H1 (cell line): ENCODE results near the gene MGAT5B. TPM values are rescaled to one million over a fixed set of nuclear protein-coding genes. Genes with fewer than 3 reads are reported as not detected.

Experiments
- CTCF ChIA-PET: fragments of 300-600 bp; sonication (Branson Sonifier 250); formaldehyde crosslinking; loops from one replicate; lab custom pipeline; 2021; ENCODE audit not compliant: partially characterized antibody; lab: Charles Lee
- POLR2A ChIA-PET: fragments of 300-600 bp; sonication (Branson Sonifier 250); formaldehyde crosslinking; loops from one replicate; lab custom pipeline; 2021; ENCODE audit warnings: inconsistent platforms; ENCODE audit not compliant: partially characterized antibody; lab: Charles Lee
- DNase-seq, 2 experiments: peaks; one replicate each; pipeline versions ENCODE4 v3.0.0 to v3.0.0-alpha.2; 2010 to 2022; ENCODE audit warnings: low spot score in 2 of 2, low read depth in 1 of 2, mixed read lengths in 1 of 2
- FAIRE-seq: peaks from 2 replicates; lab custom pipeline; 2011; peaks lifted over from hg19 to GRCh38; lab: Jason Lieb, UNC
- H2AFZ ChIP-seq: 2 replicates; pipeline ENCODE4 v1.8.1; 2012; ENCODE audit warnings: low read length, inconsistent platforms
- H2AK5ac ChIP-seq: 2 replicates; pipeline ENCODE4 v1.6.1; 2013; ENCODE audit warnings: low read depth, low read length
- H2BK120ac ChIP-seq: replicated peaks from 2 replicates; pipeline ENCODE3; 2013; ENCODE audit warnings: low read depth, low read length, inconsistent platforms
- H2BK12ac ChIP-seq: 2 replicates; pipeline ENCODE4 v1.6.1; 2013; ENCODE audit warnings: low read depth, low read length
- H2BK15ac ChIP-seq: 2 replicates; pipeline ENCODE4 v1.6.1; 2013; ENCODE audit warnings: low read length
- H2BK20ac ChIP-seq: 2 replicates; pipeline ENCODE4 v1.6.1; 2013; ENCODE audit warnings: low read length
- H2BK5ac ChIP-seq: 2 replicates; pipeline ENCODE4 v1.6.1; 2013; ENCODE audit warnings: low read depth, low read length
- H3K14ac ChIP-seq: 2 replicates; pipeline ENCODE4 v1.6.1; 2013; ENCODE audit warnings: inconsistent platforms; ENCODE audit not compliant: insufficient read length
- H3K18ac ChIP-seq: 2 replicates; pipeline ENCODE4 v1.6.1; 2013; ENCODE audit warnings: low read length; ENCODE audit errors: extremely low read depth
- H3K23ac ChIP-seq: 2 replicates; pipeline ENCODE4 v1.6.1; 2013; ENCODE audit warnings: inconsistent platforms; ENCODE audit not compliant: insufficient read length
- H3K23me2 ChIP-seq: 2 replicates; pipeline ENCODE4 v1.6.1; 2013; ENCODE audit warnings: low read depth, low read length
- H3K27ac ChIP-seq: 2 replicates; pipeline ENCODE4 v1.6.1; 2011; ENCODE audit warnings: low read depth, low read length, inconsistent platforms
- H3K27me3 ChIP-seq, 4 experiments: replicated peaks in 1 of 4; 1 replicate in 1 of 4; 2 replicates in 3 of 4; pipeline versions ENCODE4 v1.6.1 to v1.8.1; 2011 to 2013; ENCODE audit warnings: low read length in 3 of 4, mild to moderate bottlenecking in 3 of 4, inconsistent platforms in 2 of 4, mixed read lengths in 2 of 4, moderate library complexity in 1 of 4; ENCODE audit not compliant: control insufficient read depth in 3 of 4, insufficient read depth in 3 of 4; ENCODE audit errors: extremely low read depth in 1 of 4
- H3K36me3 ChIP-seq, 4 experiments: 2 replicates each; pipeline versions ENCODE4 v1.6.1 to v1.8.1; 2011 to 2013; ENCODE audit warnings: mild to moderate bottlenecking in 4 of 4, low read length in 3 of 4, moderate library complexity in 2 of 4, control low read depth in 1 of 4, inconsistent platforms in 1 of 4; ENCODE audit not compliant: insufficient read depth in 4 of 4, control insufficient read depth in 2 of 4
- H3K4ac ChIP-seq: replicated peaks from 2 replicates; pipeline ENCODE3; 2013; ENCODE audit warnings: low read length, low read depth, mixed read lengths, inconsistent platforms; ENCODE audit not compliant: insufficient read length
- H3K4me1 ChIP-seq, 4 experiments: replicated peaks in 1 of 4; 1 replicate in 1 of 4; 2 replicates in 3 of 4; pipeline versions ENCODE4 v1.6.1 to v1.8.1; 2011 to 2013; ENCODE audit warnings: low read length in 3 of 4, inconsistent platforms in 2 of 4, mixed read lengths in 1 of 4; ENCODE audit not compliant: insufficient read depth in 4 of 4, control insufficient read depth in 3 of 4
- H3K4me2 ChIP-seq, 2 experiments: 2 replicates each; pipeline versions ENCODE4 v1.6.1 to v1.8.1; 2011 to 2013; ENCODE audit warnings: low read depth in 2 of 2, low read length in 2 of 2, control low read depth in 1 of 2, inconsistent platforms in 1 of 2, mild to moderate bottlenecking in 1 of 2; ENCODE audit not compliant: insufficient read depth in 1 of 2
- H3K4me3 ChIP-seq, 4 experiments: fragments of 200-600, 300-600 bp in 1 of 4; sonication (generic), shearing (Covaris generic), sonication (Bioruptor Twin) in 1 of 4; 2 replicates each; pipeline versions ENCODE4 v1.5.1 to v1.8.1; 2011 to 2016; ENCODE audit warnings: low read length in 4 of 4, low read depth in 3 of 4, control low read depth in 2 of 4, inconsistent platforms in 2 of 4, mild to moderate bottlenecking in 2 of 4, mixed read lengths in 1 of 4, moderate library complexity in 1 of 4; ENCODE audit not compliant: insufficient read depth in 2 of 4; ENCODE audit errors: extremely low read depth in 1 of 4
- H3K56ac ChIP-seq: replicated peaks from 2 replicates; pipeline ENCODE3; 2013; ENCODE audit warnings: low read depth, mild to moderate bottlenecking, mixed read lengths, low read length, inconsistent platforms; ENCODE audit not compliant: insufficient read length
- H3K79me1 ChIP-seq: 2 replicates; pipeline ENCODE4 v1.6.1; 2013; ENCODE audit warnings: low read depth, low read length, control low read depth
- H3K79me2 ChIP-seq, 2 experiments: 2 replicates each; pipeline versions ENCODE4 v1.6.1 to v1.8.1; 2012 to 2013; ENCODE audit warnings: low read length in 2 of 2, mild to moderate bottlenecking in 2 of 2, inconsistent platforms in 1 of 2; ENCODE audit not compliant: insufficient read depth in 2 of 2, control insufficient read depth in 1 of 2
- H3K9ac ChIP-seq, 4 experiments: replicated peaks in 1 of 4; 1 replicate in 1 of 4; 2 replicates in 3 of 4; pipeline versions ENCODE4 v1.6.1 to v1.8.1; 2011 to 2013; ENCODE audit warnings: low read depth in 3 of 4, low read length in 3 of 4, control low read depth in 2 of 4, mild to moderate bottlenecking in 2 of 4, moderate library complexity in 2 of 4, inconsistent platforms in 1 of 4; ENCODE audit errors: extremely low read depth in 1 of 4
- H3K9me3 ChIP-seq, 2 experiments: 2 replicates each; pipeline versions ENCODE4 v1.6.1 to v1.8.1; 2012 to 2013; ENCODE audit warnings: mild to moderate bottlenecking in 2 of 2, moderate library complexity in 2 of 2, control low read depth in 1 of 2, inconsistent platforms in 1 of 2, low read depth in 1 of 2, low read length in 1 of 2, mixed read lengths in 1 of 2; ENCODE audit not compliant: insufficient read depth in 2 of 2
- H4K20me1 ChIP-seq, 2 experiments: replicated peaks in 1 of 2; 2 replicates each; pipeline versions ENCODE3 to v1.8.1; 2011 to 2013; ENCODE audit warnings: inconsistent platforms in 2 of 2, low read length in 2 of 2, mild to moderate bottlenecking in 1 of 2; ENCODE audit not compliant: insufficient read depth in 2 of 2, control insufficient read depth in 1 of 2
- H4K5ac ChIP-seq: 2 replicates; pipeline ENCODE4 v1.6.1; 2013; ENCODE audit warnings: low read length, low read depth, mixed read lengths, inconsistent platforms; ENCODE audit not compliant: insufficient read length
- H4K8ac ChIP-seq: 2 replicates; pipeline ENCODE4 v1.8.0; 2013; ENCODE audit warnings: mild to moderate bottlenecking, moderate library complexity, low read length, inconsistent platforms; ENCODE audit not compliant: insufficient read depth; ENCODE audit errors: extremely low read depth
- H4K91ac ChIP-seq: replicated peaks from 2 replicates; pipeline ENCODE3; 2013; ENCODE audit warnings: low read length, mixed read lengths, inconsistent platforms; ENCODE audit not compliant: insufficient read length
- CBX8 ChIP-seq: fragments of 300-800, 300-1000 bp; sonication (generic); IDR thresholded peaks from 2 replicates; pipeline ENCODE4 v1.7.1; 2016; ENCODE audit warnings: low read depth, low read length, borderline replicate concordance
- POLR2AphosphoS5 ChIP-seq: IDR thresholded peaks from 2 replicates; pipeline ENCODE4 v1.6.1; 2011; ENCODE audit warnings: low read depth, low read length
- RAD21 ChIP-seq, 2 experiments: IDR thresholded peaks in 1 of 2; conservative IDR thresholded peaks in 1 of 2; 2 replicates each; pipeline ENCODE4 v1.6.1; 2011; ENCODE audit warnings: low read depth in 2 of 2, low read length in 2 of 2, improper control_type of control experiment in 1 of 2, inconsistent platforms in 1 of 2, mild to moderate bottlenecking in 1 of 2, moderate library complexity in 1 of 2
- RNF2 ChIP-seq: fragments of 200-900, 300-1000 bp; sonication (generic); IDR thresholded peaks from 2 replicates; pipeline ENCODE4 v1.7.1; 2016; ENCODE audit warnings: borderline replicate concordance, low read depth, mild to moderate bottlenecking, antibody characterized with exemption, low read length; ENCODE audit not compliant: poor library complexity, severe bottlenecking; ENCODE audit errors: missing control alignments
- WGBS, 2 experiments: shearing (Covaris generic) in 1 of 2; methylation state at CpG; one replicate each; pipeline versions ENCODE4 v1.1.6 to v1.1.7; 2013 to 2015; ENCODE audit warnings: low lambda C conversion rate in 2 of 2, mixed read lengths in 2 of 2, inconsistent platforms in 1 of 2, low coverage in 1 of 2, missing lambda C conversion rate in 1 of 2; ENCODE audit not compliant: insufficient replicate concordance in 2 of 2, insufficient coverage in 1 of 2, insufficient read length in 1 of 2; ENCODE audit errors: extremely low coverage in 1 of 2, missing lambda C conversion rate in 1 of 2; 5-methylcytosine and 5-hydroxymethylcytosine counted together
- polyA plus RNA-seq, 7 experiments: library from polyadenylated mRNA; depleted of rRNA in 3 of 7; stranded (reverse) in 5 of 7; unstranded in 2 of 7; fragments of >200 nt in 5 of 7; fragments of 200-250 nt in 2 of 7; gene quantifications; 1 replicate in 5 of 7; 2 replicates in 1 of 7; 4 replicates in 1 of 7; pipeline versions ENCODE4 v1.2.1 to v1.2.3, GENCODE V29; 2011 to 2013; ENCODE audit warnings: missing spikeins in 2 of 7, mixed read lengths in 2 of 7
- total RNA-seq: library from RNA; stranded (reverse); fragmentation: NEBNext Ultra II Directional; extraction: Animal tissue kit (Norgen Biotek cat#: 25700); gene quantifications from 2 replicates; pipeline ENCODE4 v1.2.1, GENCODE V29; 2021

MGAT5B gene
- total and polyA plus RNA-seq, 2 of the 8 experiments (the other 6 are each of a cell fraction or from before 2014, with no cell fraction given), result 7.9 to 8.2 TPM

- peaks cover 0 to 2% of the 10 kb centered on the region in 2 experiments; a peak in 1 of 4 replicates for H3K9me3 ChIP-seq
- FAIRE-seq (no peak), DNase-seq (no peak)
- no peak overlapping the region for H2BK20ac ChIP-seq
- no peaks in the 10 kb centered on the region for H3K79me1 ChIP-seq
- CTCF ChIA-PET, result interaction anchor here (0.9 to 1.2 kb wide), 3 partner anchors 9 to 24 kb away, joined by 3 read pairs; no protein-coding TSS in a partner anchor
- H3K4me3 ChIP-seq, result no peak overlapping the region
- 92% methylated on average over 28 of the region's 28 CpGs; no CpG with 5 or more reads in 1 of the 2 experiments for whole genome bisulfite sequencing, 2 experiments
- no peaks in the 10 kb centered on the region for H3K79me2 ChIP-seq
- H4K5ac ChIP-seq, result no peak overlapping the region
- H2AK5ac ChIP-seq, result no peak overlapping the region
- H3K56ac ChIP-seq, result no peak overlapping the region
- no peak overlapping the region for H3K9ac ChIP-seq
- H2BK120ac ChIP-seq, result no peak overlapping the region
- no peaks in the 10 kb centered on the region; a peak in 1 of 8 replicates for H3K36me3 ChIP-seq
- no peaks in the 10 kb centered on the region for H3K23me2 ChIP-seq
- TF ChIP-seq RAD21 (IDR thresholded peaks at IDR 0.05 in 1 of 2, conservative IDR thresholded peaks at IDR 0.05 in 1 of 2; ENCODE audit: low read depth in 2 of 2, low read length in 2 of 2) (no peak), RNF2 (no peak), POLR2AphosphoS5 (no peak), CBX8 (no peak)
- TF ChIP-seq, all 59 proteins: peak for 0
- no peak overlapping the region for H2BK5ac ChIP-seq
- peaks cover 3 to 8% of the 10 kb centered on the region in 2 experiments for H4K20me1 ChIP-seq
- H4K8ac ChIP-seq, result no peak overlapping the region
- H2BK12ac ChIP-seq, result no peak overlapping the region
- H3K27ac ChIP-seq, result no peak overlapping the region
- H2BK15ac ChIP-seq, result no peak overlapping the region
- no peak overlapping the region for H4K91ac ChIP-seq
- no peak overlapping the region for H3K23ac ChIP-seq
- H3K18ac ChIP-seq, result no peak overlapping the region
- H3K4ac ChIP-seq, result no peak overlapping the region
- H3K14ac ChIP-seq, result no peak overlapping the region
- H2AFZ ChIP-seq, result no peak overlapping the region
- no peak overlapping the region for H3K4me2 ChIP-seq
- POLR2A ChIA-PET, result no interaction called here
- peaks cover 0 to 8% (median 2%) of the 10 kb centered on the region in 4 experiments; a peak in 3 of 7 replicates for H3K4me1 ChIP-seq
- H3K27me3 ChIP-seq, result no peaks in the 10 kb centered on the region
Observed at GRCh38 chr17:76912421-76913164, 44.4 kb downstream of the MGAT5B start.
